ENCODE measurements around the gene SCAMP1.

Gene SCAMP1

DNA sequence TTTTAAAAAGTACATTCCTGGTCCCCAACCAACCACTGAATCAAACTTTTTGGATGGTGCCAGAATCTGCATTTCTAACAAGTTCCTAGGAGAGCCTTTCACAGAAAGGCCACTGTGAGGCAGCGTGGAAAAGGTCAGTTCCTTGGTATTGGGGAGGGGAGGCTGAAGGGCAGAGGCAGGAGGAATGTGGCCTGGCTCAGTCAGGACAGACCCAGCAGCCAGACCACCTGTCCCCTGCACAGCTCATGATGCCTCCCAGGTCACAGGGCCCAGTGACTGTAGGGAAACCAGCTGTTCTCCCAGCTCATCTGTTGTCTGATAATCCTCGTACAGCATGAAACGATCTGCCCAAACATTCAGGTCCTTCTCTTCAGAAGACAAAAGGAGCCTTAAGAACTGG lies 155.3 kb downstream of the SCAMP1 start:
- no peaks in the 10 kb centered on the region for H3K36me3 ChIP-seq
- H3K27me3 ChIP-seq (ENCODE audit: insufficient read depth, low read depth, severe bottlenecking) = no peaks in the 10 kb centered on the region
- no peak overlapping the region for H3K4me3 ChIP-seq (ENCODE audit: low read depth, low read length)
- no peaks in the 10 kb centered on the region for H3K9me3 ChIP-seq (ENCODE audit: severe bottlenecking)
- TF ChIP-seq CTCF (IDR thresholded peaks at IDR 0.05; ENCODE audit: low read depth, low read length) = no peak
- peak; percentile 46 for DNase-seq
- H3K27ac ChIP-seq = no peak overlapping the region

DNA sequence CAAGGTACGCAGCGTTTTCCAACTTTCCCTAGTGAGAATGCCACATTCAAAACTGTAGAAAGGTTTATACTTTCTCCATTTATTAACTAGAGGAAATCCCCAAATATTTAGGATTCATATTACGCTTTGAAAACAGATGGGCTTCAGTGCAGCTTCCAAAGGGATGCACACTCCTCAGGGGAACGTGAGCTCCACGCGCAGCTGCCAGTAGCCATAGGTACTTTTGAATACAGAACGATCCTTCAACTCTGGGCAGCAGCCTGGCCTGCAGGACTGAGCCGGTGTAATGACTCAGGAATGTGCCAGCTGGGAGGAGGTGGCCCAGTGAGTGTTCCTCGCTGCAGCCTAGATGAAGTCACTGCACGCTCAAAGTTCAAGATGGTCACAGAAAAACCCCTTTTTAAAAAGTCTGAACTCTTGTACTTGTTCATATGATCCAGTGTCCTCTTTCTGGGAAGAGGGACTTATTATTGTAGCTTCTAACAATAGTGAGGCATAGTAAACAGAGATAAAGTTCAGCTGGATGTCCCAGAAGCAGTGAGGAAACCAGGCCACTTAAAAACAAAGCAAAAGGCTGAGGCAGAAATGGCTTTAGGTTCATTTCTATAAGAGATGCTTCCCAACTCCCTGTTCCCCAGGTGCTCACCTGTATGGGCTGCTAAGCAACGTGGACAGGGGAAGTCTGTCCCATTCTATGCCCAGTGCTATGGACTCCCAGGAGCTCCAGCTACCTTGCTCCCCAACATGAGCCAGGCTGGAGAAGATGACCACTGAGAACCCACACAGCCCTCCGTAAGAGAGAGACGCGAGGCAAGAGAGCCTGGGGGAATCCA lies 158.2 kb downstream of the SCAMP1 start:
- no peak overlapping the region for H3K27ac ChIP-seq
- TF ChIP-seq CTCF (IDR thresholded peaks at IDR 0.05; ENCODE audit: low read depth, low read length) = no peak

DNA sequence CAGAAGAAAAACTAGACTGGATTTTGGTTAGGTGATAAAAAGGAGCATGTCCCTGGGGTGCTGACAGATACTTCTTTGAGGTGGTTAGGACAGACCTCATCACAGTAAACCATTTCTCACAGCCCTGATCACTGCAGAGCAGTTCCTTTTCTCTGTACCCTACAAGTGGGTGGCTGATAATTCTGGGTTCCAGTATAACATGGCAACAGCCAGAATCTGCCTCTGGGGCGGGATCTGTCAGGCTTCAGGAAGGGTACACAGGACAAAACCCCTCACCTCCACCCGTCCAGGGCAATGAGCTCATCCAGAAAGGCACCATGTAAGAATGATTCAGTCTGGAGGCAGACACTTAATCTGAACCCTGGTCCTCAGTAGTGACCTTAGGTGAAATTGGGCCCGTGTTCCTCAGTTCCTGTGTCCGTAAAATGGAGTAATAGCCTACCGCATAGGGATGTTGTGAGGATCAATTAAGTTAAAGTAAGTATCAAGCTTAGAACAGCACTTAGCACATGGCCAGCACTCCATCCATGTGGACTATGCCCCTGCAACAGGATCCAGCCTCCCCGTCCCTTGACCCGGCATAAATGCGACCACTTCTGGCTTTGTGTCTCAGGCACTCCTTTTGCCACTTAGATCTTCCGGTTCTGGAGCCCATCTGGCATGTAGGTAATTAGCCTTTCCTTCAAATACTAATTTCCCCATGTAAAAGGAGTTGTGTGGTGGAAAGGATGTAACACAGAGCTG lies 159.0 kb downstream of the SCAMP1 start:
- H3K36me3 ChIP-seq = no peaks in the 10 kb centered on the region
- no peaks in the 10 kb centered on the region for H3K9me3 ChIP-seq (ENCODE audit: severe bottlenecking)
- H3K27me3 ChIP-seq (ENCODE audit: insufficient read depth, low read depth, severe bottlenecking) = no peaks in the 10 kb centered on the region
- DNase-seq = no peak
- no peak for TF ChIP-seq CTCF (IDR thresholded peaks at IDR 0.05; ENCODE audit: low read depth, low read length)
- no peak overlapping the region for H3K27ac ChIP-seq
- H3K4me3 ChIP-seq (ENCODE audit: low read depth, low read length) = no peak overlapping the region

More for the DNA sequence above, 158.2 kb downstream of the SCAMP1 start:
- no peaks in the 10 kb centered on the region for H3K36me3 ChIP-seq
- no peak for DNase-seq
- no peak overlapping the region for H3K4me3 ChIP-seq (ENCODE audit: low read depth, low read length)
- H3K27me3 ChIP-seq (ENCODE audit: insufficient read depth, low read depth, severe bottlenecking) = no peaks in the 10 kb centered on the region
- H3K9me3 ChIP-seq (ENCODE audit: severe bottlenecking) = no peaks in the 10 kb centered on the region

- Histone ChIP-seq H3K9me3 (ENCODE audit: severe bottlenecking) (no peaks in the 10 kb centered on the region), H3K4me3 (ENCODE audit: low read depth, low read length) (no peak overlapping the region), H3K36me3 (no peaks in the 10 kb centered on the region), H3K27me3 (ENCODE audit: insufficient read depth, low read depth, severe bottlenecking) (no peaks in the 10 kb centered on the region), H3K27ac (no peak overlapping the region)
- no peak for TF ChIP-seq CTCF (IDR thresholded peaks at IDR 0.05; ENCODE audit: low read depth, low read length)
- DNase-seq = no peak
Measured at GRCh38 chr5:78521455-78521854, 161.0 kb downstream of the SCAMP1 start.

DNA sequence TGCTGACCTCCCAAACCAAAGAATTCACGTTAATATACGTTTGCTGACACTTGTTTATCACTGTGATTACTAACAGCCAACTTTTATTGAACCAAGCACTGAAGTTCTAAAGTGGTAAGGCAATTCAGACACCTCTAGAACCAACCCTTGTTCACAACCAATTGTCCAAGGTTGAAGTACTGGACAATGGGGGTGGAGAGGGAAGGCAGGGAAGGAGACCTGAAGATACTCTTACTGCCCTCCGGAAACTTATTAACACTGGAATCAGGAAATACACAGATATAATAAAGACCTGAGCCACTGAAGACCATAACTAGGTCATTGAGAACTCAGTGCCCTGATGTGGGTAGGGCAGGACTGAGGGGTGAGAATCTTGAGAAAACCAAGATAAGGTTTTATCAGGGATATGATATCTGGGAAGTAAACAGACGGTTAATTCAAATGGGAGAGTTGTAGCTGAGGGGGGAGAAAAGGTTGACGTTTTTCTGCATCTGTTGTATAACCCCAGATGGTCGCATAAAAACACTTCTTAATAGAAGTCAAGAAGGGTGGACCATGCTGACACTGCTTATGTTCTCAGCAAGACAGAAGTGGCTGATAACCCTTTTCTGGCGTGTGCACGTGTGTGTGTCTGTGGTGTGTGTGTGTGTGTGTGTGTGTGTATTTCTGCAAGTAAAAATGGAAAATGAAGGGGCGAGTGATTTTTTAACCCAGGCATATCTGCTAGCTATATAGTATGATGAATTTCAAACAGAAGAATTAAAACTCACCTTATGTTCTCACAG lies 162.3 kb downstream of the SCAMP1 start:
- Histone ChIP-seq H3K27ac (no peak overlapping the region), H3K36me3 (no peaks in the 10 kb centered on the region), H3K27me3 (ENCODE audit: insufficient read depth, low read depth, severe bottlenecking) (no peaks in the 10 kb centered on the region), H3K4me3 (ENCODE audit: low read depth, low read length) (no peak overlapping the region), H3K9me3 (ENCODE audit: severe bottlenecking) (no peaks in the 10 kb centered on the region)
- no peak for TF ChIP-seq CTCF (IDR thresholded peaks at IDR 0.05; ENCODE audit: low read depth, low read length)
- DNase-seq = no peak
